ENCODE results near the gene STX11. TPM values are rescaled to one million over a fixed set of nuclear protein-coding genes. Genes with fewer than 3 reads are reported as not detected.

The STX11 gene
- total RNA-seq, 1 experiment from 2014 or later: 0.17 TPM

GRCh38 chr6:144103026-144103563 lies 47.2 kb upstream of the STX11 start:
- no peak overlapping the region; the same call in 1 of the 2 replicates for H3K27ac Mint-ChIP-seq

More at GRCh38 chr6:144103026-144103563, 47.2 kb upstream of the STX11 start:
- no peak for ATAC-seq
- no peaks in the 10 kb centered on the region for H3K36me3 Mint-ChIP-seq
- peaks cover 15% of the 10 kb centered on the region; the same call in 1 of the 2 replicates for H3K27me3 Mint-ChIP-seq (ENCODE audit: low read depth)
- H3K9me3 Mint-ChIP-seq: 0 out of 2 replicates have a peak, but pooled peaks cover 4% of the 10 kb centered on the region
- TF ChIP-seq ZNF532 (CRISPR knock-in tag; IDR thresholded peaks at IDR 0.05; ENCODE audit: borderline replicate concordance): no peak
- TF ChIP-seq, protein P1, sequence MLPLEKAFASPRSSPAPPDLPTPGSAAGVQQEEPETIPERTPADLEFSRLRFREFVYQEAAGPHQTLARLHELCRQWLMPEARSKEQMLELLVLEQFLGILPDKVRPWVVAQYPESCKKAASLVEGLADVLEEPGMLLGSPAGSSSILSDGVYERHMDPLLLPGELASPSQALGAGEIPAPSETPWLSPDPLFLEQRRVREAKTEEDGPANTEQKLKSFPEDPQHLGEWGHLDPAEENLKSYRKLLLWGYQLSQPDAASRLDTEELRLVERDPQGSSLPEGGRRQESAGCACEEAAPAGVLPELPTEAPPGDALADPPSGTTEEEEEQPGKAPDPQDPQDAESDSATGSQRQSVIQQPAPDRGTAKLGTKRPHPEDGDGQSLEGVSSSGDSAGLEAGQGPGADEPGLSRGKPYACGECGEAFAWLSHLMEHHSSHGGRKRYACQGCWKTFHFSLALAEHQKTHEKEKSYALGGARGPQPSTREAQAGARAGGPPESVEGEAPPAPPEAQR (CRISPR knock-in tag; IDR thresholded peaks at IDR 0.05): no peak
- TF ChIP-seq ATF6 (CRISPR knock-in tag; IDR thresholded peaks at IDR 0.05): no peak
- no peak for TF ChIP-seq FOXK1 (CRISPR knock-in tag; IDR thresholded peaks at IDR 0.05)
- no peak for TF ChIP-seq NFE2L1 (CRISPR knock-in tag; IDR thresholded peaks at IDR 0.05)
- TF ChIP-seq, protein P2, sequence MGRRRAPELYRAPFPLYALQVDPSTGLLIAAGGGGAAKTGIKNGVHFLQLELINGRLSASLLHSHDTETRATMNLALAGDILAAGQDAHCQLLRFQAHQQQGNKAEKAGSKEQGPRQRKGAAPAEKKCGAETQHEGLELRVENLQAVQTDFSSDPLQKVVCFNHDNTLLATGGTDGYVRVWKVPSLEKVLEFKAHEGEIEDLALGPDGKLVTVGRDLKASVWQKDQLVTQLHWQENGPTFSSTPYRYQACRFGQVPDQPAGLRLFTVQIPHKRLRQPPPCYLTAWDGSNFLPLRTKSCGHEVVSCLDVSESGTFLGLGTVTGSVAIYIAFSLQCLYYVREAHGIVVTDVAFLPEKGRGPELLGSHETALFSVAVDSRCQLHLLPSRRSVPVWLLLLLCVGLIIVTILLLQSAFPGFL (CRISPR knock-in tag; IDR thresholded peaks at IDR 0.05; ENCODE audit: borderline replicate concordance): no peak
- TF ChIP-seq, protein P3, sequence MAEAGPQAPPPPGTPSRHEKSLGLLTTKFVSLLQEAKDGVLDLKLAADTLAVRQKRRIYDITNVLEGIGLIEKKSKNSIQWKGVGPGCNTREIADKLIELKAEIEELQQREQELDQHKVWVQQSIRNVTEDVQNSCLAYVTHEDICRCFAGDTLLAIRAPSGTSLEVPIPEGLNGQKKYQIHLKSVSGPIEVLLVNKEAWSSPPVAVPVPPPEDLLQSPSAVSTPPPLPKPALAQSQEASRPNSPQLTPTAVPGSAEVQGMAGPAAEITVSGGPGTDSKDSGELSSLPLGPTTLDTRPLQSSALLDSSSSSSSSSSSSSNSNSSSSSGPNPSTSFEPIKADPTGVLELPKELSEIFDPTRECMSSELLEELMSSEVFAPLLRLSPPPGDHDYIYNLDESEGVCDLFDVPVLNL (CRISPR knock-in tag; IDR thresholded peaks at IDR 0.05; ENCODE audit: borderline replicate concordance, low read depth): no peak
- no peak for TF ChIP-seq FOXP1 (CRISPR knock-in tag; IDR thresholded peaks at IDR 0.05; ENCODE audit: borderline replicate concordance)
- TF ChIP-seq, protein P4, sequence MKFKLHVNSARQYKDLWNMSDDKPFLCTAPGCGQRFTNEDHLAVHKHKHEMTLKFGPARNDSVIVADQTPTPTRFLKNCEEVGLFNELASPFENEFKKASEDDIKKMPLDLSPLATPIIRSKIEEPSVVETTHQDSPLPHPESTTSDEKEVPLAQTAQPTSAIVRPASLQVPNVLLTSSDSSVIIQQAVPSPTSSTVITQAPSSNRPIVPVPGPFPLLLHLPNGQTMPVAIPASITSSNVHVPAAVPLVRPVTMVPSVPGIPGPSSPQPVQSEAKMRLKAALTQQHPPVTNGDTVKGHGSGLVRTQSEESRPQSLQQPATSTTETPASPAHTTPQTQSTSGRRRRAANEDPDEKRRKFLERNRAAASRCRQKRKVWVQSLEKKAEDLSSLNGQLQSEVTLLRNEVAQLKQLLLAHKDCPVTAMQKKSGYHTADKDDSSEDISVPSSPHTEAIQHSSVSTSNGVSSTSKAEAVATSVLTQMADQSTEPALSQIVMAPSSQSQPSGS (CRISPR knock-in tag; IDR thresholded peaks at IDR 0.05; ENCODE audit: borderline replicate concordance, low read depth): no peak
- no peak for TF ChIP-seq OVOL2 (CRISPR knock-in tag; IDR thresholded peaks at IDR 0.05; ENCODE audit: borderline replicate concordance)
- TF ChIP-seq CREM (CRISPR knock-in tag; IDR thresholded peaks at IDR 0.05): no peak
- TF ChIP-seq HMGXB4 (CRISPR knock-in tag; IDR thresholded peaks at IDR 0.05): no peak
- no peak for TF ChIP-seq IRF1 (CRISPR knock-in tag; IDR thresholded peaks at IDR 0.05)
- TF ChIP-seq ZNF671 (CRISPR knock-in tag; IDR thresholded peaks at IDR 0.05): no peak
- TF ChIP-seq NFYB (CRISPR knock-in tag; conservative IDR thresholded peaks at IDR 0.05; ENCODE audit: low read depth): no peak
- TF ChIP-seq RELA (CRISPR knock-in tag; IDR thresholded peaks at IDR 0.05; ENCODE audit: borderline replicate concordance): no peak
- TF ChIP-seq PRRX2 (CRISPR knock-in tag; IDR thresholded peaks at IDR 0.05): no peak
- TF ChIP-seq ZBTB21 (CRISPR knock-in tag; IDR thresholded peaks at IDR 0.05; ENCODE audit: borderline replicate concordance): no peak
- no peak for TF ChIP-seq MXD4 (CRISPR knock-in tag; IDR thresholded peaks at IDR 0.05; ENCODE audit: borderline replicate concordance)
- H3K4me1 Mint-ChIP-seq: no peaks in the 10 kb centered on the region
- ChIA-PET POLR2A (interaction anchor here (0.6 kb wide), 1 partner anchor 344 kb away, joined by 3 read pairs; no protein-coding TSS in a partner anchor), CTCF (no interaction called here)
- no peak for DNase-seq (ENCODE audit: low spot score)
- H3K4me3 Mint-ChIP-seq: no peak overlapping the region
